WI38 (cell line): Measurements from ENCODE around the gene ZFPL1.
A peak's percentile ranks its signal among the peaks of the same experiment; 100 is the strongest.
"Not testable (repeated sequence)": the region's sequence is repeated elsewhere in the genome, so short reads cannot be mapped to it uniquely, and the experiment has no call there.

Experiments used
- H3K4me3 ChIP-seq: 2 replicates; pipeline ENCODE4 v1.5.1; 2011; ENCODE audit warnings: low read depth, mild to moderate bottlenecking, control low read depth, low read length
- CTCF ChIP-seq: IDR thresholded peaks from 2 replicates; pipeline ENCODE4 v1.5.1; 2012; ENCODE audit warnings: low read depth, mild to moderate bottlenecking, control low read depth, low read length

The ZFPL1 gene

GRCh38 chr11:65114538-65115171 is 30.6 kb downstream of the ZFPL1 start:
- TF ChIP-seq CTCF: no peak
- H3K4me3 ChIP-seq: no peak overlapping the region

GRCh38 chr11:65115361-65116082 is 31.5 kb downstream of the ZFPL1 start:
- TF ChIP-seq CTCF: no peak
- no peak overlapping the region for H3K4me3 ChIP-seq

- TF ChIP-seq CTCF: no peak
- H3K4me3 ChIP-seq: peak overlapping the region; percentile 90
Measured at GRCh38 chr11:65116370-65117205, 32.6 kb downstream of the ZFPL1 start.

GRCh38 chr11:65117206-65118096 is 33.4 kb downstream of the ZFPL1 start, which contains the start of gene ZNHIT2:
Gene ZNHIT2, minus strand, starts transcription at chr11:65117701. Its CDS starts 48 bp downstream, at chr11:65117653.
- H3K4me3 ChIP-seq: peak within 1 kb of the TSS; percentile 90
- TF ChIP-seq CTCF: peak; percentile 79

GRCh38 chr11:65118097-65118837 is 34.2 kb downstream of the ZFPL1 start:
- no peak overlapping the region for H3K4me3 ChIP-seq
- no peak for TF ChIP-seq CTCF

- H3K4me3 ChIP-seq: not testable (repeated sequence)
Measured at GRCh38 chr11:65118891-65119669, 35.1 kb downstream of the ZFPL1 start.
